ENCODE results near the gene SP140. TPM values are rescaled to one million over a fixed set of nuclear protein-coding genes. Genes with fewer than 3 reads are reported as not detected.
A peak's percentile ranks its signal among the peaks of the same experiment; 100 is the strongest.

The SP140 gene
- polyA plus RNA-seq, 3 donors: 2.5 to 7.3 (median 5.9) TPM

- H3K27me3 ChIP-seq (ENCODE audit: control insufficient read depth in 2 of 2, insufficient read depth in 2 of 2, low read length in 2 of 2): no peaks in the 10 kb centered on the region
- H3K4me3 ChIP-seq (replicated peaks in 1 of 3; ENCODE audit: low read depth in 2 of 3, low read length in 3 of 3): no peak overlapping the region
- no peak overlapping the region for H3K27ac ChIP-seq (ENCODE audit: low read depth in 1 of 2, low read length in 2 of 2)
- peaks cover 27% of the 10 kb centered on the region for H4K20me1 ChIP-seq (ENCODE audit: insufficient read depth, low read length)
- Mint-ChIP-seq H3K4me1 (no peaks in the 10 kb centered on the region), H3K9me3 (peaks cover 0 to 2% (median 0%) of the 10 kb centered on the region in 7 donors), H3K4me3 (peak overlapping the region in 1 of 2 donors; percentile 28), H3K36me3 (peaks cover 94 to 97% of the 10 kb centered on the region in 2 donors), H3K27me3 (ENCODE audit: low read depth in 3 of 3) (peaks cover 0 to 2% (median 0%) of the 10 kb centered on the region in 3 donors), H3K27ac (peak overlapping the region in 2 of 7 donors; percentile 0 to 48)
- H3K79me2 ChIP-seq (ENCODE audit: insufficient read depth, low read length): no peaks in the 10 kb centered on the region
- 100% methylated on average over 3 of the region's 7 CpGs for WGBS (ENCODE audit: insufficient coverage)
- no peak for DNase-seq
- TF ChIP-seq, protein P1, sequence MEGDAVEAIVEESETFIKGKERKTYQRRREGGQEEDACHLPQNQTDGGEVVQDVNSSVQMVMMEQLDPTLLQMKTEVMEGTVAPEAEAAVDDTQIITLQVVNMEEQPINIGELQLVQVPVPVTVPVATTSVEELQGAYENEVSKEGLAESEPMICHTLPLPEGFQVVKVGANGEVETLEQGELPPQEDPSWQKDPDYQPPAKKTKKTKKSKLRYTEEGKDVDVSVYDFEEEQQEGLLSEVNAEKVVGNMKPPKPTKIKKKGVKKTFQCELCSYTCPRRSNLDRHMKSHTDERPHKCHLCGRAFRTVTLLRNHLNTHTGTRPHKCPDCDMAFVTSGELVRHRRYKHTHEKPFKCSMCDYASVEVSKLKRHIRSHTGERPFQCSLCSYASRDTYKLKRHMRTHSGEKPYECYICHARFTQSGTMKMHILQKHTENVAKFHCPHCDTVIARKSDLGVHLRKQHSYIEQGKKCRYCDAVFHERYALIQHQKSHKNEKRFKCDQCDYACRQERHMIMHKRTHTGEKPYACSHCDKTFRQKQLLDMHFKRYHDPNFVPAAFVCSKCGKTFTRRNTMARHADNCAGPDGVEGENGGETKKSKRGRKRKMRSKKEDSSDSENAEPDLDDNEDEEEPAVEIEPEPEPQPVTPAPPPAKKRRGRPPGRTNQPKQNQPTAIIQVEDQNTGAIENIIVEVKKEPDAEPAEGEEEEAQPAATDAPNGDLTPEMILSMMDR (IDR thresholded peaks at IDR 0.05): no peak
- no peaks in the 10 kb centered on the region for H3K4me1 ChIP-seq (ENCODE audit: control insufficient read depth in 1 of 2, insufficient read depth in 2 of 2, low read length in 2 of 2)
- H2AFZ ChIP-seq (ENCODE audit: insufficient read depth, low read depth, low read length, poor library complexity, severe bottlenecking): no peak overlapping the region
- H3K9me3 ChIP-seq (replicated peaks in 1 of 2; ENCODE audit: control insufficient read depth in 1 of 2, insufficient read depth in 1 of 2, low read length in 2 of 2): no peaks in the 10 kb centered on the region
- H3K4me2 ChIP-seq (replicated peaks; ENCODE audit: extremely low read depth, low read length, poor library complexity, severe bottlenecking): no peak overlapping the region
- no peak overlapping the region for H3K9ac ChIP-seq (ENCODE audit: insufficient read depth, low read length, poor library complexity, severe bottlenecking)
- peaks cover 93 to 99% of the 10 kb centered on the region in 2 donors for H3K36me3 ChIP-seq (replicated peaks in 1 of 2; ENCODE audit: control insufficient read depth in 1 of 2, insufficient read depth in 2 of 2, low read length in 2 of 2)
- intact Hi-C loops (cut with micrococcal nuclease): no loop called here
These were observed 46.7 kb upstream of the SP140 start for GRCh38 chr2:230178546-230179485.

DNA sequence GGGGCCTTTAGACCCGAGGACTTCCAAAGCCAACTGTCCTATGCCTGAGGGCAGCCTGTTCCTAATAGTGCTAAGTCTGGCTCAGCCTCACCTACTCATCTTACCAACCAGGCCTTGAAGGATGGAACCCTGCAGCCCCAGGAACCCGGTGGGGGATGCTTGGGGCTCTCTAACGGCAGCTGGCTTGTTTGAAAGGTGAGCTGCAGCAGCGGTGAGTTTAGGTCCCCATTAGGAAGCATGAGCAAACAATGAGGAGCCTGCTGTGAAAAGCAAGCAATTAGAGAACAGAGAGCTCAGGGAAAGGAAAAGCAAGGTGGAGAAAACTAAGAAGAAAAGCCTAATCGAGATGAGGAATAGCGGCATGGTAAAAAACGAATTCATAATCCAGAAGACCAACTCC lies 45.6 kb upstream of the SP140 start:
- H3K9ac ChIP-seq (ENCODE audit: insufficient read depth, low read length, poor library complexity, severe bottlenecking): no peak overlapping the region
- H3K27me3 ChIP-seq (ENCODE audit: control insufficient read depth in 2 of 2, insufficient read depth in 2 of 2, low read length in 2 of 2): no peaks in the 10 kb centered on the region
- no peak overlapping the region for H3K4me3 Mint-ChIP-seq
- H3K27ac Mint-ChIP-seq: peak overlapping the region in 1 of 7 donors; percentile 29
- H3K4me1 ChIP-seq (ENCODE audit: control insufficient read depth in 1 of 2, insufficient read depth in 2 of 2, low read length in 2 of 2): no peaks in the 10 kb centered on the region
- peaks cover 92 to 99% of the 10 kb centered on the region in 2 donors for H3K36me3 ChIP-seq (replicated peaks in 1 of 2; ENCODE audit: control insufficient read depth in 1 of 2, insufficient read depth in 2 of 2, low read length in 2 of 2)
- H2AFZ ChIP-seq (ENCODE audit: insufficient read depth, low read depth, low read length, poor library complexity, severe bottlenecking): no peak overlapping the region
- WGBS (ENCODE audit: insufficient coverage): 96% methylated on average over 3 of the region's 7 CpGs
- no peaks in the 10 kb centered on the region for H3K9me3 ChIP-seq (replicated peaks in 1 of 2; ENCODE audit: control insufficient read depth in 1 of 2, insufficient read depth in 1 of 2, low read length in 2 of 2)
- H3K36me3 Mint-ChIP-seq: peaks cover 94 to 96% of the 10 kb centered on the region in 2 donors
- no peak overlapping the region for H3K4me2 ChIP-seq (replicated peaks; ENCODE audit: extremely low read depth, low read length, poor library complexity, severe bottlenecking)
- TF ChIP-seq, protein P1 (IDR thresholded peaks at IDR 0.05): no peak
- intact Hi-C loops (cut with micrococcal nuclease): no loop called here
- DNase-seq: no peak
- H3K27me3 Mint-ChIP-seq (ENCODE audit: low read depth in 3 of 3): peaks cover 0 to 2% (median 0%) of the 10 kb centered on the region in 3 donors
- no peaks in the 10 kb centered on the region for H3K4me1 Mint-ChIP-seq
- peaks cover 0 to 2% (median 0%) of the 10 kb centered on the region in 7 donors for H3K9me3 Mint-ChIP-seq
- H3K79me2 ChIP-seq (ENCODE audit: insufficient read depth, low read length): no peaks in the 10 kb centered on the region
- no peak overlapping the region for H3K4me3 ChIP-seq (replicated peaks in 1 of 3; ENCODE audit: low read depth in 2 of 3, low read length in 3 of 3)
- no peak overlapping the region for H3K27ac ChIP-seq (ENCODE audit: low read depth in 1 of 2, low read length in 2 of 2)
- peaks cover 38% of the 10 kb centered on the region for H4K20me1 ChIP-seq (ENCODE audit: insufficient read depth, low read length)
